IPS-18c (cell line): ENCODE results near the gene CCDC112.
"Not testable (repeated sequence)": the region's sequence is repeated elsewhere in the genome, so short reads cannot be mapped to it uniquely, and the experiment has no call there.

Experiments used
- H3K4me3 ChIP-seq: 2 replicates; pipeline ENCODE4 v1.7.0; 2013; ENCODE audit warnings: low read depth, mild to moderate bottlenecking, low read length, moderate library complexity; ENCODE audit not compliant: insufficient read depth
- H3K9me3 ChIP-seq: one replicate; pipeline ENCODE4 v1.6.1; 2013; ENCODE audit warnings: mild to moderate bottlenecking, low read length, moderate library complexity; ENCODE audit not compliant: control insufficient read depth, insufficient read depth

Gene CCDC112, protein sequence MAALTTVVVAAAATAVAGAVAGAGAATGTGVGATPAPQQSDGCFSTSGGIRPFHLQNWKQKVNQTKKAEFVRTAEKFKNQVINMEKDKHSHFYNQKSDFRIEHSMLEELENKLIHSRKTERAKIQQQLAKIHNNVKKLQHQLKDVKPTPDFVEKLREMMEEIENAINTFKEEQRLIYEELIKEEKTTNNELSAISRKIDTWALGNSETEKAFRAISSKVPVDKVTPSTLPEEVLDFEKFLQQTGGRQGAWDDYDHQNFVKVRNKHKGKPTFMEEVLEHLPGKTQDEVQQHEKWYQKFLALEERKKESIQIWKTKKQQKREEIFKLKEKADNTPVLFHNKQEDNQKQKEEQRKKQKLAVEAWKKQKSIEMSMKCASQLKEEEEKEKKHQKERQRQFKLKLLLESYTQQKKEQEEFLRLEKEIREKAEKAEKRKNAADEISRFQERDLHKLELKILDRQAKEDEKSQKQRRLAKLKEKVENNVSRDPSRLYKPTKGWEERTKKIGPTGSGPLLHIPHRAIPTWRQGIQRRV

DNA sequence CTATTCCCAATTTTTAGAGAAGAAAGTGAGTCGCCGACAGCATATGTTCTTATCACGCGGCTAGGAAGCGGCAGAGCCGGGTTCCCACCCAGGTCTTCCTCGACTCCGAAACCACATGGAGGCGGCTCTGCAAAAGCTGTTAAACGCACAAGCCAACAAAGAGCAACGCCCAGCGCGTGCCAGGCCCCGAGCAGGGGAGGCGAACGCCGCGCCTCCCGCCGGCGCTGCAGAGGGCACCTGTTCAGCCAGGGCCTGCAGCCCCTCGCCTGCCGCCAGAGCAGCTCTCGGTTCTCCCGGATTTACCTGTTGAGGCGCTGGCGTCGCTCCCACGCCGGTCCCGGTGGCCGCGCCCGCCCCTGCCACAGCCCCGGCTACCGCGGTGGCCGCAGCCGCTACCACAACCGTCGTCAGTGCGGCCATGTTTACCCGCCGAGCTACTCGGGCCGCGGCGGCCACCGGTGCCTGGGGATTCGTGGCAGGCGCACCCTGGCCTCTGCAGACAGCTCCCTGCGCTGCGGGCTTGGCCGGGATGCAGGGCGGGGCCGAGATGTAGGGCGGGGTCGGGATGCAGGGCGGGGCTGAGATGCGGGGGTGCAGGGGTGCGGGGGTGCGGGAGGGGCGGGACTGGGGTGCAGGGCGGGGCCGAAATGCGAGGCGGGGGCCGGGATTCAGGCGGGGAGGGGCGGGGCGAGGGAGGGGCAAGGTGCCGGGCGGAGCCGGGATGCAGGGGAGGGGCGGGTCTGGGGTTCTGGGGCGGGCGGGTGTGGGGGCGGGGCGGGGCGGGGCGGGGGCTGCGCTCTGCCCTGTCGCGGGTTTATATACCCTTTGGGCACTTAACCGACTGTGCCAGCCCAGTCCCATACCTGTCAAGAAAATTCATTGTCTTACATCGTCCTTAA is at the start of gene CCDC112:
CCDC112 (minus strand) TSS at position 531 of the 899 bp plus-strand sequence; CDS start at position 420, 111 bp downstream.
- Histone ChIP-seq H3K4me3 (peak within 1 kb of the TSS; percentile 88), H3K9me3 (no peaks in the 10 kb centered on the region)

DNA sequence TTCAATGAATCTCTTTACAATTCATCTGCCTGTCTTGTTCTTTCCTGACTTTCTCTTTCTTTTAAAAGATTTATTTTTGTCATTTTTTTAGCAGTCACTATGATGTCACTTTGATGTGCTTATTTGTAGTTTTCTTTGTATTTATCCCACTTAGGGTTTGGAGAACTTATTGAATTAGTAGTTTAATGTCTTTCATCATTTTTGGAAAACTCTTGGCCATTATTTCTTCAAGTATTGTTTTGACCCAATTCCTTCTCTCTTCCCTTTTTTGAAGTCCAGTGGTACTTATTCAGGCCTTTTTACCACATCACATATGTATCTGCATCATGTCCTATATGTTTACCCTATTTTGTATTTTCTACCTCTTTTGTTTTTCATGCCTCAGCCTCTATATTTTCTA is 48.9 kb upstream of the CCDC112 start:
- no peaks in the 10 kb centered on the region for H3K9me3 ChIP-seq
- H3K4me3 ChIP-seq, result no peak overlapping the region

DNA sequence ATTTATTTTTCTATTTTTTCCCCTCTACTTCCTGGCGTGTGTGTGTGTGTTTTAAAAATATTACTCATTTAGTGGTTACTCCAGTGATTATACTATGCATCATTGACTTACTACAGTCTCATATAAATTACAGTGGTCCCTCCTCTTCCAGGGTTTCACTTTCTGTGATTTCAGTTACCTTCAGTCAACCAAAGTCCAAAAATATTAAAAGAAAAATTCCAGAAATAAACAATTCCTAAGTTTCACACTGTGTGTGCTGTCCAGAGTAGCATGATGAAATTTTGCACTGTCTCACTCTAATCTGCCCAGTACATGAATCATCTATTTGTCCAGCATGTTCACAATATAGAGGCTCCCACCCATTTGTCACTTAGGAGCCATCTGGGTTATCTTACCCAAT is 47.4 kb upstream of the CCDC112 start:
- Histone ChIP-seq H3K9me3 (no peaks in the 10 kb centered on the region), H3K4me3 (no peak overlapping the region)

DNA sequence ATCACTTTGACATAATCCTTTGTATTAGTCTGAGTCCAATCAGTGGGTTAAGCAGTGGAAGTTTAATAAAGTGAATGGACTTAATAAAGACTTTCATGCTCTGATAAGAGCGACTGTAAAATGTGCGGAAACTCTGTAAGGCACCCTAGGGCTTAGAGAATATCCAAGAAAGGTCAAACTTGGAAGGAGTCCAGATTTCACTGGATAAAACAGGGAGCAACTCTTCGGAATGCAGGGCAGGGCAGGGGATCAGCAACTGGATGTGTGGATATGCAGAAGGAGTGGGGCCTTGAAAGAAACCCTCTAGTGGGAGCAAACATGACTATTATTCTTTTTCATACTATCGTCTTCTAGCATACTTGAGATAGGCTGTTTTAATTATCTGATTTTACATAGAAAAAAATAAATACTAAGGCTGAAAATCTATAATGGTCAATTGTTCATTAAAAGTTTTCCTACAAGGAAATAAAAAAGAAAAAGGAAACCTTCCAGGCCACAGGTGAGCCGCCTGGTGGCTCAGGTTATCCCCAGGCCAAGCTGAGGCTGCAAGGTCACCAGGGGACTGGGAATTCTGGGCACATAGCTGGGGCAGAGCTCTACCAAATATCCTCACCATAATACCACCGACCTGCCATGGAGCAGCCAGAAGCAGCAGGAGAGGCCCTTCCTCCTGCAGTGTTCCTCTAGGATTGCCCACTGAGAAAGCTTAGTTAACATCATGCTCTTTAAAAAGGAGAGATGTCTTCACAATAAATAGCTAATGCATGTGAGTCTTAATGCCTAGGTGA is 46.3 kb upstream of the CCDC112 start:
- H3K4me3 ChIP-seq, result no peak overlapping the region
- H3K9me3 ChIP-seq, result no peaks in the 10 kb centered on the region

DNA sequence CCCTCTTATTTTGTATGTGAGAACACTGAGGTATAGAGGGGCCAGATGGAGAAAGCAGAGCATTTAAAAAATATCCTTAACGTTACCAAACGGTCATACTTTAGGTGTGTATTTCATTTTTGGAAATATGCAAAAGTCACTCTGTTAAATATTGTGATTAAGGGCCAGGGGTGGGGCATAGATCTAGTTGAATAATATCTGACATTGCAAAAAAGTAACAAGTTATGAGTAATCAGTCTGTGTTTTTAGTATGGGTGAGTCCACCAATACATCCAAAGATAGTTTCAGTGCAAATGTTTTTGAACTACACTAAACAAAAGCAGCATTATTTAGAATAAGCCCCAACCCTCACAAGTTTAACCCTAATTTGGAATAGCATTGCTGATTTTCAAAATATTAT is 45.3 kb upstream of the CCDC112 start:
- H3K9me3 ChIP-seq, result no peaks in the 10 kb centered on the region
- no peak overlapping the region for H3K4me3 ChIP-seq

DNA sequence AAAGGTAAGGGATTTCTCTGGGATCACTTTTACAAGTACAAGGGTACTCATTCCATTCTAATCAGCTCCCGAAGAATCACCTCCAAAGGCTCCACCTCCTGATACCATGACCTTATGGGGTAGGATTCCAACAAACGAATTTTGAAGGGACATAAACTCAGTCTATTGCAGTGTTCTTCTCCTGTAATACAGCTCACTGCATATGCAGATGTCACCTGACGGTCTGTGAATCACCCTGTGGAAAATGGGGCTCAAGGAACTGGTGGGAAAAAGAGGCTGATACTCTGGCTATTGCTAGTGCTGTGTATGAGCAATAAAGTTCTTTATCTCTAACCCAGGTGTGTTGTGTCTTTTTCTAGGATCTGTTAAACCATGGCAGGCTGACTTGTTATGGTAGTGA is 42.4 kb upstream of the CCDC112 start:
- Histone ChIP-seq H3K4me3 (no peak overlapping the region), H3K9me3 (no peaks in the 10 kb centered on the region)

DNA sequence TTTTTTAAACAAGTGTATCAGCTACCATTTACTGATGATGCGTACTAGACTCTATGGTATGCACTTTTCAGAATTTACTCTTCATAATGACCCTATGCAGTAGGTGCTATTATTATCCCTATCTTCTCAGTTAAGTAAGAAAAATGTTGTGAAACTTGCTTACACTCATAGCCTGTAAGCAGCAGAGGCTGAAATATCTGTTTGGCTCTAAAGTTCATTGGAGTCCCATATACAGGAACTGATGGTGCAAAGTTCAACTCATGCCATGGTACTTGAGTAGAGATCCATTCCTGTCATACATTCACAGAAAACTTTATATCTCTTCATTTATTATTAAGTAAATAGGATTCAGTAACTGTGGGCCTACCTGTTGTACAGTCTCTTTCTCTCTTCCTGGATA is 41.4 kb upstream of the CCDC112 start:
- H3K4me3 ChIP-seq, result no peak overlapping the region
- no peaks in the 10 kb centered on the region for H3K9me3 ChIP-seq

DNA sequence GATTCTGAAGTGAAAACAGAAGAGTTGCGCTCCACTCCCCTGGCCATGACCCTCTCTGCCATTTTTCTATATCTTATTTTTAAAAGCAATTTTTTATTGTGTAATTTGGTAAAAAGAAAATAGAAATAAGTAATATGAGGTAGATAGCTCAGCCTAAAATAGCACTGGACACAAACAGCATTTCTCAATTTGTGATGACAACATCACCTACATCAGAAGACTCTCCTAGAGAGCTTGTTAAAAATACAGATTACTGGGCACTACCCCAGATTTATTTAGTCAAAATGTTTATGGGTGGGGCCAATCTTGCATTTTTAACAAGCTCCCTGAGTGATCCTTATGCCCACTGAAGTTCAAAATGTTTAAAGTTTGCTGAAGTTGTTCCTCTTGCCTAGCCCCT is 40.5 kb upstream of the CCDC112 start:
- Histone ChIP-seq H3K4me3 (no peak overlapping the region), H3K9me3 (no peaks in the 10 kb centered on the region)

DNA sequence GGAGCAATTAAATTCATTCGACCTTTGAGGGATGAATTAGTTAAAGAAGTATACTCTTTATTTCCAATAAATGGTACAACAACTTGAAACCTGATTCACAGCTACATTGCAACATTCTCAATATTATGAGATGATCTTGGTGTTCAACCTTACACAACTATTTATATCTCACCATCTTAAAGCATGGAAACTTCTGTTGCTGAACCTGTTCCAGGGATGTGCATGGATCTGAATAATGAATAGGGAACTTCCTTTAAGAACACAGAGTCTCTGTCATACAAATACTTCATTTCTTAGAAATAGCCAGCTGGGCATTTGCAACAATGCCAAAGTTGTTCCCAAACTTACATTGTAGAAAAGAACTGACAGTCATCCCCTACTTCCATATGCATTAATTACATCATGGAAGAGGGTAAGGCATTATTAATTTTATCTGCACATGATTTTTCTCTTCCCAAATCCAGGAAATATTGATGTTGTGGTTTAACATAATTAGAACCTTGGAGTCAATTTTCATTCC is 39.8 kb upstream of the CCDC112 start:
- H3K9me3 ChIP-seq, result no peaks in the 10 kb centered on the region

DNA sequence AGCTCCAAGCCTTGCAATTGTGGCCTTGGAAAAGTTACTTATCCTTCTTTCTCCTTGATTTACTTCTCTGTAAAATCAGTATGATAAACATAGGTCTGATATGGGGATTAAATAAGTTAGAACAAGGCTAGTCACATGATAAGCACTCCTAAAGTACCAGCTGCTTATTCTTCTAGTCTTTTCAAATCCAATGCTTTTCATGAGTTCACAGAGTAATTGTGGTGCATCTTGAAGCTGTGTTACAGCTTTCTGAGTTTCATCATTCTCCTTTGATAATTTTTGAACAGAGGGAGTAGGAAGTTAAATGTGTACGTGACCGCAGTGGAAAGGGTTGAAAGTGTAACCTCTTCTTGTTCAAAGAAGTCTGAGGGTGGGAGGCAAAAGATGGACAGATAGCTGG is 38.8 kb upstream of the CCDC112 start:
- H3K9me3 ChIP-seq, result no peaks in the 10 kb centered on the region
- H3K4me3 ChIP-seq, result no peak overlapping the region

More for the DNA sequence above, 39.8 kb upstream of the CCDC112 start:
- no peak overlapping the region for H3K4me3 ChIP-seq

DNA sequence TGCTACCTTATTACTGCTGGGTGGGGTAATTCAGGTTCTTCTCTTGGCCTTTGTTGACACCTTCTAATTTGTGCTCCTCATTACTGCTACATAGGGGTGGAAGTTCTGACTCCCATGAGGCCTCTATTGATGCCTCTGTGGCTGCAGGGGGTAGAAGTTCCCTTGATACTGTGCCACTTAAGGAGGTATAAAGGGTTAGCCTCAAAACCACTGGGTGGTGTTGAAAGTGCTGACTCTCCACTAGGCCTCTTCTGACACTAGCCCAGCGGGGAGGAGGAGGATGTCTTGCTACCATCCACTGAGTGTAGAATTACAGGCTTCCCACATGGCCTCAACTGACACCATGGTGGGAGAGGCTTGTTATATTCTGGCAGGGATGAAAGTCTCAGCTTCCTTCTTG is 36.7 kb upstream of the CCDC112 start:
- no peaks in the 10 kb centered on the region for H3K9me3 ChIP-seq

DNA sequence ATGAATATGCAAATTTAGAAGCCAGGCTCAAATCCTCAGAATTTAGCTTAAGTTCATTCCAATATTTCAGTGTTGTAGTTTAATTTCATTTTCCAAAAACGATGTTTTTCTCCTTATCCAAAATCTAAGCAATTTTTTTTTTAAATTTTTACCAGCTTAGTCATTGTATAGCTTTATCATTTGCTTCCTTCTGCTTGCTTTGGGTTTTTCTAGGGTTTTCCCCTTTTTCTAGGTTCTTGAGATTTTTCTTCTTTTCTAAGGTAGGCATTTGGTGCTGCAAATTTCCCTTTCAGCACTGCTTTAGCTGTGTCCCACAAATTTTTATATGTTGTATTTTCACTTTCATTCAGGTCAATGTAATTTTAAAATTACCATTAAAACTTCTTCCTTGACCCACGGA is 34.4 kb upstream of the CCDC112 start:
- H3K9me3 ChIP-seq, result no peaks in the 10 kb centered on the region
- H3K4me3 ChIP-seq, result no peak overlapping the region

More for the DNA sequence above, 36.7 kb upstream of the CCDC112 start:
- H3K4me3 ChIP-seq, result no peak overlapping the region

DNA sequence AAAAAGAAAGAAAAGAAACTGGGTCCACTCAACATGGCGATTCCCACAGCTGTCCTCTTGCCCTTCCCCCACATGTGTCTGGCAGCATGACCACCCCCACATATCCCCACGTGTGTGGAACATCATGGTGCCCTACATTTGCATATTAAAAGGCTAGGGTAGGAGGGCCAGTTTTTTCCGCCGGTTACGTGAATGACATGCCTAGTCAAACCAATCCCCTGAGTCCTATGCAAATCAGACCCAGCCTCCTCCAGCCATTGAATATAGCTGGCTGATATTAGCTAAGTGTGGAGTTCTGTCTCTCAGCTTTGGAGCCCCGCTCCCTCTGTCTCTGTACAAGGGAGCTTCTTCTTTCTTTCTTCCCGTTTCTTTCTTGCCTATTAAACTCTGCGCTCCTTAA is 33.0 kb upstream of the CCDC112 start:
- H3K9me3 ChIP-seq, result no peaks in the 10 kb centered on the region

DNA sequence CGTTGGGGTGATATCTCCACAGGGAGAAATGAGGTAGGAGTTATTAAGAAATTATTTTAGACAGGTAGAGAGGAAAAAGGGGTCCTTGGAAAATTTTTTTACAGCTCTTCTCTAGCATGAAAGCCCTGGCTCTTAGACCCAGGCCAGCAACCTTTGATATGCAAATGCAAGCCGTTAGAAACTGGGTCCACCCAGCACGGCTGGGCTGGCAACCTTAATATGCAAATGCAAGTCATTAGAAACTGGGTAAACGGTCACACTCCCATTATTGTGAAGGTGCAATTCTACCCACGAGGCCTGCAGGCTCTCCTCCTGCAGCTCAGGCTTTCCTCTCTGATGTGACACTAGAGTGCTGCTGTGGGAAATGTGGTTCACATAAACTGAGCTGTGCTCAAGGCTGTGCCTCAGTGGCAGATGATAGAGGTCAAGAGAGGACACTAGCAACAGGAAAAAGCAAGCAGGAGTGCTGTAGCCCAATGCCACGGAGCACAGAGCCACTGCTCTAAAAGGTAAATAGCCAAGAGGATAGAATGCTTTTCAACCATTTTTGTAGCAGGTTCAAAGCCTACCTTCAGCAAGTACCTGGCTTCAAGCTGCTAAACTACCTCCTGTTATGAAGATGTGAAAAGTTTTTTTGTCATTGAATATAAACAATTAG is 32.3 kb upstream of the CCDC112 start:
- not testable (repeated sequence) for H3K9me3 ChIP-seq
- 0 out of 2 replicates have a peak overlapping the region, but pooled peaks have one; percentile 9 for H3K4me3 ChIP-seq

More for the DNA sequence above, 33.0 kb upstream of the CCDC112 start:
- H3K4me3 ChIP-seq, result no peak overlapping the region

DNA sequence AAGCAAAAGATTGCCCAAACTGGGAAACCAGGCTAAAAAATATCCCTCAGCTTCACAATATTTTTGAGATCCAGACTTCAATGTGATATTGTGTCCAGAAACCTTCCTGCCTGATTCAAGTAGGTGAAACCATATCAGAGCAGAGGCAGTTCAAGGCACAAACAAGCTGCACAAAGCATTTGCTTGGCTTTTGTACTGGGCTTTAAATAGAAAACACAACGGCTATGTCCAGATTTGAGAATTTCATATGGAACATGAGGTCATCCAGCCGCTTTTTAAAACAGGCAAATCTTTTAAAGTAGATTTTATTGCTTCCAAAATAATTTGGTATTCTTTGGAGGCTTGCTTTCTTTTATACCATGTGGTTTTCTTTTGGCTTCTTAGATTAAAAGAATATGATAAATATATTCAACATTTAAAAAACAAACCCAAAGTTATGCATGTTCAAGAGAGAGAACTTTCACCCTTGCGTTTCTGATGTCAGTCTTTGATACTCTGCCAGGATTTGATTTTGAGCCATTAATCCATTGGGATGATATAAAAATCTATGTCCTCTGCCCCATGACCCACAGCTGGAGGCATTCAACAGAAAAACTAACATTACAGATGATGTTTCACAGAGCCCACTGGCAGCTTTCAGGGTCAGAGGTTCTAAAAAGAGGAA is 29.0 kb upstream of the CCDC112 start:
- no peak overlapping the region for H3K4me3 ChIP-seq

DNA sequence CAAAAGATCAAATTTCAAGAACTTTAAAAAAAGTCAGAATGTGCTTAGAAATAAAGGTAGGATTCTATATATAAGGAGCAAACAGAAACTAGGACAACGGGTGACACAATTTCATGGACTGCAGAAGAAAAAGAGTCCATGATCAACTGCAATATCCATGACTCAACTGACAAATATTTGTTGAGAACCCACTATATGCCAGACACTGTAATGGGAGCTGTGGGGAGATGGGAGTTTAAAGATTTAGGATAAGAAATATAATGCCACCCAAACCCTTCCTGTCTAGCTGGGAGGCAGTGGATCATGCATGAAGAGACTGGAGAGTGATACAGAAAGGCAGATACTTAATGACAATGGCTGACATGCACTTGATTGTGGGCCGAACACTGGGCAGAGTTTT is 27.6 kb upstream of the CCDC112 start:
- Histone ChIP-seq H3K9me3 (no peaks in the 10 kb centered on the region), H3K4me3 (no peak overlapping the region)

More for the DNA sequence above, 29.0 kb upstream of the CCDC112 start:
- no peaks in the 10 kb centered on the region for H3K9me3 ChIP-seq
